ENCODE measurements around the gene EVL.

EVL gene

DNA sequence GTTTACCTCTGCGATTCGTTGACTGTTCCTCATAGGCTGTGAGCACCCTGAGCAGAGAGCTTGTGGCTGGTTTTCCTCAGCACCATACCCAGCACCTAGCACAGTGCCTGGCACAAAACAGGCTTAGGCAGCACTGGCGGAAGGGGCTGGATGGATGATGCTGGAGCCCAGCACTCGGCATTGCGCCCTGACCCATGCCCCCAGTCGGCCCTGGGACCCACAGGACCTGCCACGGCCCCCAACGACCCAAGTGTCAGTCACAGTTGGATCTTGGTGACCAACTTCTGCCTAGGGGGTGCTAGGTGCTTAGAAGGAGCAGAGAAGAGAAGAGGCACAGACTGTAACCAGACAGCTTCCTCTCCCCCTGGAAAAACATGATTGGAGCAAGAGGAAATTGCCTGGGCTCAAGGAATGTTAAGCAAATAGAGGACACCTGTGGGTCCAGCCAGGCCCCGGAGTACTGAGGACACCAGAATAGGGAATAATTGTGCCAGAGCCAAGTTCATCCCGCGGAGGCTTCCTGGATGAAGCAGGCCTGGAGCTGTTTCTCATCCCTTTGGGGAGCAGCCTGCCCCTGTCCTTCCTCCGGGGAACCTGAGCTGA is 62.7 kb downstream of the EVL start:
- no peak for DNase-seq

DNA sequence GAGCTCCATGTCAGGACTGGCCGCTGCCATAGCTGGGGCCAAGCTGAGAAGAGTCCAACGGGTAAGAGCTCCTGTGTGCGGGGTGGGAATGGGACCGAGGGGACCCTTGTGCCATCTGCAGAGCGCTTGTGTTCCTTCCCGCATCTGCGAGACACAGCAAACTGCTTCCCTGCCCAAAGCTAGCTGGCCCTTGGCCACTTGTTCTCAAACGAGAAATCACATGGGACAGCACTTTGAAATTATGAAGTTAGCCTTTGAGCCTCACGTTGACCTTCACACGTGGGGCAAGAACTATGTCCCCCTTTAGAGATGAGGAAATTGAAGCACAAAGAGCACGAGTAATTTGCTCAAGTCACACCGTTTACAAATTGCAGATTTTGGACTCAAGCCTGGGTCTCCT is 63.5 kb downstream of the EVL start:
- DNase-seq: no peak

DNA sequence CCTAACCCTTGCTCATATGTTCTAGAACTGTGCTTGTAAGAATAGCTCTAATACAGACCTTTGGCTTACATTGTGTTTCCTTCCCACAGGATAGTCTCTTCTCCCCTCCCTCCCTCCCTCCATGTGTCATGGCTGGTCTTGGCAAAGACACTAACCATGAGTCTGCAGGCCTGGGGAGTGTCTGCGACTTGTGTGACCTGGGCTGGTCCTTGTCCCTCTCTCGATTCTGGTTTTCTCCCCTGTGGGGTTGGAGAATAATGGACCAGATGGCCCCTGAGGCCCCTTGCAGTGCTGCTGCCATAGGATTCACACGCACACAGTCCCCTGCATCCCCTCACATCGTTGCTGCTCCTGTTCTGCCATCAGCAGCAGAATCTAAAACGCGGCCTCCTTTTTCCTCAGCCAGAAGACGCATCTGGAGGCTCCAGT is 64.0 kb downstream of the EVL start:
- no peak for DNase-seq

DNA sequence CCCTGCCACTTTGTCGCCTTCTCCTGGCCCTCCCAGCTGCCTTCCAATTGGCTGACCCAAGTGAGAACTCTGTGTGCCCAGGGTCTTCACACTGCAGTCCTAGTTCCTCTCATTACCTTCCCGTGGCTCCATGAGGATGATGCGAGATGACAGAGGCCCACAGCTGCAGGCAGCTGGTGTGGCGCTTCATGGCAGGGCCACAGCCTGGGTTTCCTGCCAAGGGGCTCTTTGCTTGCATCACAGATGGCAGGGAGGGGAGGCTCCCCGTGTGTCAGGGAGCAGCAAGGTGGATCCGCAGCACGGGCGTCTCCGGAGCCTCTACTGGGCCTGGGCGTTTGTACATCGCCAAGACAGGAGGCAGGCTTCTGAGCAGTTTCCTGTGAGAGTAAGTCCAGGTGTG is 65.3 kb downstream of the EVL start:
- DNase-seq: no peak

DNA sequence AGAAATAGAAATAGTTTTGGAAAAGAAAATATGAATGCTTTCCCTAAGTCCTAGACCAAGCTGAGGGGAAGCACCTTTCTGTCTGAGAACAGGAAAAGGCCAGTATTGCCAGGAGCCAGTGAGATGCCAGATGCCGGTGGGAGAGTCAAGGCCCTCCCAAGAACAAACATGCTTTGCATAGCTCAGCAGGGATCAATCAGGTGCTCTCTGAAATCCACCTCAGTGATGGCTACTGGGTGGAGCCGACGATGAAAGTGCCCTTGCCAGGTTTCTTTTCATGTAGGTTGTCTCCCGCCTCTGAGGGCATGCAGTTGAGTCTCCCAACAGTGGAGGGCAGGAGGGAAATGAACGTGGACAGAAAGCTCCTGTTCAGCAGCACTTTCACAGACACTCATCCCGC is 66.0 kb downstream of the EVL start:
- DNase-seq: peak in 1 of 51 donors; percentile 34

DNA sequence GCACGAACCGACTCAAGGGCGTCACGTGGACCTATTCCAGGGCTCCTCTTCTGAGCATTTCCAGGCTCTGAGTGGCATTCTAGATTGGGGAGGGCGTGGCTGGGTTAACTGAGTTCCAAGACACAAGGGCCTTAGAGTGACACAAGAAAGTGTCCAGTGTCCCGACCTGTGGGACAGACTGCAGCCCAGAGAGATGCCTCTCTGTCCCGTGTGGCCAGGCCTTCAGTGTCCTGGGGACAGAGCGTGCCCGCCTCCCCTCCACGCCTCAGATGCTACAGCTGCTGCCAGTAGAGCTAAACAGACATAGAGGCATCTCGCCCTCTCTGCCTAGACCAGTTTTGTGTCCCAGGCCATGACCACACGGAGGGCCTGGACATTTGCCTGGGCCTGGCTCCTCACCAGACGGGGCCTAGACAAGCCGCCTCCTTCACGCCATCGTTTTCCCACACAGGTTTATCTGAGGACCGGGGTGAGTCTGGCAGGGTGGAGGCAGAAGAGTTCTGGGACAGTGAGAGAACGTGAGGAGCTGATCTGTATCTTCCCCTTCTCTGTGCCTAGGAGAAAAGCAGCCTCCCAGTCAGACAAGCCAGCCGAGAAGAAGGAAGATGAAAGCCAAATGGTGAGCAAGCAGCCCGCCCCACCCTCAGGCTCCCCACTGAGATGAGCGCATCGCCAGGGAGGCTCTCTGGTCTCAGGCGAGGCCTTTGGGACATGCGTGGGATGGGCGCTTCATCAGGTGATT is 67.1 kb downstream of the EVL start:
- DNase-seq: peak in 1 of 51 donors; percentile 42

DNA sequence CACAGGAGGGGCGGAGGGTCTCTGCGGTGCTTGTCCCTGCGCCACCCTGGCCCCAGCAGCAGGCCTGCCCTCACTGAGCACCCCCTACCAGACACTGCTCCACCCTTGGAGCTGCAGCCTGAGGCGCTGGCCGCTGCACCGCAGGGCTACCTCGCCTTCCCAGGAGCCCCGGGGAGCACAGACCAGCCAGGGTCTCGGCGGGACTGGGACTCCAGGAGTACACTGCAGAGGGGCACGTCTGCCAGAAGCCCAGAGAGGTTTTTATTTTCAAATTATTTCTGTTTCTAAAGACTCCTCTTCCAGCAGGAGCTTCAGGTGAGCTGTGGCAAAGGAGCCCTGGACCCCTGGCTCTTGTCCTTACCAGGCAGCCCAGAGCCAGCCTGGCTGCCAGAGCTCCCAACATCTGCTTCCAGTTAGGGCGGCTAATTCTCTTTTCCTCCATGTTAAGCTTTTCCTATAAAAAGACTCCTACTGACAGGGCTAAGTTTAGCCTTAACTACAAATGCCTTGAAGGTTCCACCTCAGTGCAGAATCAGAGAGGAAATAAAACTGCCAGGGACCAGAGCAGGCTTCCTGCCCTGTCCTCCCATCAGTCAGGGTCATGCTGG is 67.8 kb downstream of the EVL start:
- DNase-seq: no peak

DNA sequence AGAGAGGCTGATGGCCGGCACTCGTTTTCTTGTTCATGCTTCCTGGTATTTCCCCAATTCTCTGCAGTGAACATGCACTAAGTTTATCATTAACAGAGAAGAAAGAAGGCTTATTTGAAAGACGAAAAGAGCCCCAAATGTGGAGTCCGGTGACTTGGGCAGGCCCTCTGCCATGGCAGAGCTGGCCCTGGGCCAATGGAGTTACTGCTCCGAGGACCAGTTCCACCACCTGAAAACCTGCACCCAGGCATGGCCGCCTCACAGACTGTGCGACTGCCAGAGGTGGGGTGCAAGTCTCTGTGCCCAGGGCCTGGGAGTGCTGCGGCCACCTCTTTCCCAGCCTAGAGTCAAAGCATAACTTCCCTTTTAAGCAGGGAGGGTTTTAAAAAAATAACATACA is 69.4 kb downstream of the EVL start:
- DNase-seq: no peak

DNA sequence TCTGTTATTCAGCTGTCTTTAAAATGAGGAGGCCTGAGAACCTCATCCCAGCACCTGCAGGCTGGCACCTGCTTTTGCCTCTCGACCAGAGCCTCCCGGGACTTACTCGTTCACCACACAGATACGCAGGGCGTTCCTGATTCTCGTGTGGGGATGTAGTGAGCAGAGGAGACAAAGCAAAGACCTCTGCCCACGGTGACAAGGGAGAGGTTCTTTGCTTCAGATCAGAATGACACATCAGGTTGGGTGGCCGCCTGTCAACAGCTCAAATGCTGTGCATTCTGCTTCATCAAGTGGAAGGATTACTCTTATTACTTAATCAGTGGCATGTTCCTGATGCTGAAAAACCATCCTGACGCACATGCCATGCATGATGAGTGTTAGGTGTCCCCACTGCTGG is 69.9 kb downstream of the EVL start:
- DNase-seq: no peak

DNA sequence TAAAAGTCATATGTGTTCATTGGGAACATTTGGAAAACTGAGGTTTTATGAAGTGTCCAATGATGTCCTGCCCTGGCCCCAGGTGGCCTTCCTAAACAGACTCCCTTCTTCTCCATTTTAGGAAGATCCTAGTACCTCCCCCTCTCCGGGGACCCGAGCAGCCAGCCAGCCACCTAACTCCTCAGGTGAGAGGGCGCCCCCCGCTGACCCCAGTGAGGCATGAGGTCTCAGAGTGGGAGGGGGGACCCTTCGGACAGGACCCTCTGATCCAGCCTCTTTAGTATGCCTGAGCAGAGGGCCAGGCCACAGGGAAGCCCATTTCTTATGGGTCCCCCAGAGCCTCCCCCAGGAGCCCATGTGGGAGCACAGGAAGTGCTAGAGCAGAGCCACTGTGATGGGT is 70.6 kb downstream of the EVL start:
- DNase-seq: no peak

DNA sequence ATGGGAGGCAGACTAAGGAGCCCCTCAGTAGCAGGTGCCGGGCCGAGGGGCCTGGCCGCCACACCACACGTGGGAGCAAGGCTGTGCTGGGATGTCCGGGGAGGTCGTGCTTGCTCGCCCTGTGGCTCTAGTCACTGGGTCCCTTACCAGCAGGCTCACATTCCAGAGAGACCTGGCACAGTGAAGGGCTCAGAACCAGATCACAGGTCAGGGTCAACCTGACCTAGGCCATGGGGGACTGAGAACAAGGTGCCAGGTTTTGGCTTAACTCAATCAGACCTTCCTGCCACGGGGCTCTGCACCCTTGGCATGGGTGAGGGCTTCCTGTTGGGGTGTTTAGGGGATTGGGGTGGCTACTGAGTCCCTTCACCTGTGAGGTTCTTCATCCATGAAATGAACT is 72.0 kb downstream of the EVL start:
- no peak for DNase-seq

DNA sequence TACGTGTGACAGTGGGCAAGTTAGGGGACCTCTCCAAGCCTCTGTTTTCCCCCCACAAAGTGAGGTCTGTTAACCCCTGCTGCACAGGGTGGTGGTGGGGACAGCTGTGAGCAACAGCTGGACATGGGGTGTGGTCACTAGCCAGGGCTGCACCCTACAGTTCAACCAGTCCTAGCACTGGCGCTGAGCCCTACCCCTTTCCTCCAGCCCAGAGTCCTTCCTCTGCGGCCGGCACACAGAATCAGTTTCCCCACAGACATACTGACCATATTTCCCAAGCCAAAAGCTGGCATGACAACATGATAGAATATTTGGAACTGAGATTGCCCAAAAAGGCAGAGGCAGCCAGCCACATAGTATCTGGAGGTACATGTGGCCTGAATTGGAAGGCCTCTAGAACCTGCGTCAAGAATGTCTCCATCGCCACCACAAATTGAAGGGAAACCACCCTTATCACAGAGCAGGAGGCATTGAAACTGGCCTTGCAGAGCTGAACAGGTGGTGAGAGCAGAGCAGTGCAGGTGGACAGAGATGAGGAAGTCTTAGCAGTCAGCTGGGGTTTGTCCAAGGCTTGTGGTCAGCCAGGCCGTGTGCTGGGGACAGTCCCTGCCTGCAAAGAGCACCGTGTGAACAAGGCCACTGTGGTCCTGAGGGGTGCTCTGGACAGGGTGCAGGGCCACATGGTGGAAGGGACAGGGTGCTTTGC is 73.0 kb downstream of the EVL start:
- DNase-seq: no peak

DNA sequence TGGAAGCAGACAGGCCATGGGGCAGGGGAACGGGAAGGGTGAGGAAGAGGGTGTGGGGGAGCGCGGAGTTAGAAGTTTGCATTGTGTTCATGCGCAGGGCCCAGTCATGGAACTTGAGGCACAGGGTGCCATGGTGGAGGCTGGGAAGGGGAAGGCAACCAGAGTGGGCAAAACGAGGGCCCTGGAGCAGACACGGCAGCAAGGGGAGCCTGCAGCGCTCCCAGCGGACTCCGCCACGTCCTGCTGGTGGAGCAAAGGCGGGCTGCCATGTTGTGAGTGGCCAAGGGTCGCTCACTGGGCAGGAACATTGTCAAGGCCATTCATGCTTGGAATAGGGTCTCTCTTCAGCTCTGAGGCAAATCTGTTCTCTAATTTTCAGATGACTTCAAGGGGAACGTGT is 73.7 kb downstream of the EVL start:
- DNase-seq: no peak

DNA sequence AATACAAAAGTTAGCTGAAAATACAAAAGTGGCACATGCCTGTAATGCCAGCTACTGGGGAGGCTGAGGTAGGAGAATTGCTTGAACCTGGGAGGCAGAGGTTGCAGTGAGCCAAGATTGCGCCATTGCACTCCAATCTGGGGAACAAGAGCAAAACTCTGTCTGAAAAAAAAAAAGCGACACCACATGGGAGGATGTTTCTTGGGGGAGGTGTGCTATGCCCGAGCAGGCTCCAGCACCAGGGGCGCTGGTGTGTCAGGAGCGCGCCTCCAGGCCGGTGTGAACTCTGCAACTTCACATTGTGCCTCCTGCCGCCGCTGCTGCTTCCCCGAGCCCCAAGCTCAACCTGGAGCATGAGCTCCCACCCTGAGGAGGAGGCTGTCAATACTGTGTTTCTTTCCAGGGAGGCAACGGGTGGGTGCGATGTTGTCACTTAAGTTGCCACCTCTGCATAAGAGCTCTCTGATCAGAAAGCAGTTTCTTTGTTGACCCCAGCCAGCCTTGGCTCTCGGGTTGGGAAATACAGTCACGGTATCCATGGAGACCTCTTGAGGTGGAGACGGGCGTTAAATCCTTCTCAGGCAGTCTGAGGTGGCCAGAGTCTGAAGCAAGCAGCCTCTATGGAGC is 75.3 kb downstream of the EVL start:
- peak in 3 of 51 donors; percentile 24 to 34 (median 28) for DNase-seq

DNA sequence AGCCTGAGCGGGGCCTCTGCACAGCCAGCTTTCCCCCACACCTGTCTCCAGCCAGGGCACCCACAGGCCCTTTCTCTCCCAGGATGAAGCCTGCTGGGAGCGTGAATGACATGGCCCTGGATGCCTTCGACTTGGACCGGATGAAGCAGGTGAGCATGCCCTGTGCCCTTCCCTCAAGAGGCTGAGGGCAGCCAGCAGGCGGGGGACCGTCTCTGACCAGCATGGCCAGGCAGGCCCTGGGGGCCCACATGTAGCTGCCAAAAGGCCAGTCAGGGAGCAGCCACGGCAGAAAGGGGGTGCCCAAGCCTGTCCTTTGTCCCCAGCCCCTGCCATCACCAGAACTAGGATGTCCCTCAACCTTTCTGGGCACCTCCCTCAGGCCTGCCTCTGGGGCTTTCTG is 75.9 kb downstream of the EVL start:
- DNase-seq: no peak

DNA sequence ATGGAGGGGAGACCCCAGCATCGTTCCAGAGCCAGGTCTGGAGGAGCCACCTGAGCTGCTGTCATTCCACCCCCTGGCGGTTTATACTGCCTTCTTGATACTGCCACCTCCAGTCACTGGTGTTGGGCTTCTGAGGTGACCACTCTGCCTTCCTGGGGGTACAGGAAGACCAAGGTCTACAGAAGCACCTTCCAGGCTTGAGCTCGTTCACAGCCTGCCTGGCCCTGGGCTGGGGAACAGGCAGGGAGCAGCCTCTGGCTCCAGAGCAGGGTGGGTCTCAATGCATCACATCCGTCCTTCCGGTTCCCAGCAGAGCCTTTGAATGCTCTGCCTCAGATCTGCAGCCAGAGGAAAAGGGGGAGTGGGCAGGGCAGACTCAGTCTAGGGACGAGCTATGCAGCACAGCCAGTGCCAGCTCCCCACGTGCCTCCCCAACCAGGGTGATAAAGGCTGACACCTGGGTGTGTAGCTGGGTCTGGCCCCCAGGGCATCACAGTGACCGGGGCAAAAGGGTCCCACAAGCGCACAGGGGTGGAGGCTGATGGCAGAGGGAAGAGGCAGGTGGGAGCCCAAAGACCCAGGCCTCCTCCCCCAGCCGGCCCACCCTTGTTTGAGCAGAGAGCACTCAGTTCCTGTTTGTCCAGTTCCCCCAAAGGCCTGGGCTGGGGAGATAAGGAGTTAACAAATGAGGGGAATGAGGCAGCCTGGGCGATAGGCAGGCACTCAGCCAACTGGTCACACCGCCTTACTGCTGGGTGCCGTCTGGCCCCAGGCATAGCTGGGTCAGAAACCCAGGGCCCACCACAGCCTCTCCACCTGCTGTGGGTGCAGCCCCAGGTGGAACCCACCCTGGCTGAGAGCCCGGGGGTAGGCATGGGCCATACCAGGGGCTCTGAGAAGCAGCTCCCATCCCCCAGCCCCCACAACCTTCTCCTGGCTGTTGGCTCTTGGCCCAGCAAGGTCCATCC is 77.1 kb downstream of the EVL start:
- DNase-seq: no peak

DNA sequence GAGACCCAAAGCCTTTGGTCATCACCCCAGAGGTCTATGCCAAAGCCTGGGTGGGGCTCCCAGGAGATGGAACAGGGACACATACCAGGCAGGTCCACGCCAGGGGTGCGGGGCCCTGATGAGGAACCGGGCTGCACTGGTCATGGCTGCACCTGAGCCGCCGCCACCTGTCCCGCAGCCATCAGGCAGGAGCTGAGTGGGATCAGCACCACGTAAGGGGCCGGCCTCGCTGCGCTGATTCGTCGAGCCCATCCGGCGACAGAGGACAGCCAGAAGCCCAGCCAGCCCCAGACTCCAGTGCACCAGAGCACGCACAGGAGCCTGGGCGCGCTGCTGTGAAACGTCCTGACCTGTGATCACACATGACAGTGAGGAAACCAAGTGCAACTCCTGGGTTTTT is 78.3 kb downstream of the EVL start:
- no peak for DNase-seq

DNA sequence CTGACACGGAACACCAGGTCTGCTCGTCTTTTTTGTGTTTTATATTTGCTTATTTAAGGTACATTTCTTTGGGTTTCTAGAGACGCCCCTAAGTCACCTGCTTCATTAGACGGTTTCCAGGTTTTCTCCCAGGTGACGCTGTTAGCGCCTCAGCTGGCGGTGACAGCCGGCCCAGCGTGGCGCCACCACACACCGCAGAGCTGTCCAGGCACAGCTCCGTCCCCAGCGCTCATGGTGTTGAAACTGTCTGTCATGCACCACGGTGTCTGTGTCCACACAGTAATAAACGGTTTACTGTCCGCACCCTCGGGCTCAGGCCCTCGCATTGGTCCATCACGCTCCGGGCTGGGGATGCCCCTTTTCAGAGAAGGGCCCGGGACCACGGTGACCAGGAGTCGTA is 78.7 kb downstream of the EVL start:
- no peak for DNase-seq

DNA sequence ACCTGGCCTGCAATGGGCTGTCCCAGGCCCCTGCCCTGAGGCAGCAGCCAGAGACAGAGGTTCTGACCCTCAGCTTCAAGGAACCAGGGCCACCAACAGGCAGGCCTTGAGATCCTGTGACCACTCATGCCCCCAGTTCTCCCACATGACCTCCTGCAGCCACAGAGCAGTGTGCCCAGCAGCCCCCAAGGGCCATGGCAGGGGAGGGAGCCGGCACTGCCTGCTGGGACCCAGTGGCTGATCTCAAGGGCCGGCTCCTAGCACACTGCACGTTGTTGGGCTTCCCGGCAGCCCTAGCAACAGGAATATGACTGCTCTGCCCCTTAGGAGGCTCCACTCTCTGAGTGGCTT is 79.4 kb downstream of the EVL start:
- no peak for DNase-seq

DNA sequence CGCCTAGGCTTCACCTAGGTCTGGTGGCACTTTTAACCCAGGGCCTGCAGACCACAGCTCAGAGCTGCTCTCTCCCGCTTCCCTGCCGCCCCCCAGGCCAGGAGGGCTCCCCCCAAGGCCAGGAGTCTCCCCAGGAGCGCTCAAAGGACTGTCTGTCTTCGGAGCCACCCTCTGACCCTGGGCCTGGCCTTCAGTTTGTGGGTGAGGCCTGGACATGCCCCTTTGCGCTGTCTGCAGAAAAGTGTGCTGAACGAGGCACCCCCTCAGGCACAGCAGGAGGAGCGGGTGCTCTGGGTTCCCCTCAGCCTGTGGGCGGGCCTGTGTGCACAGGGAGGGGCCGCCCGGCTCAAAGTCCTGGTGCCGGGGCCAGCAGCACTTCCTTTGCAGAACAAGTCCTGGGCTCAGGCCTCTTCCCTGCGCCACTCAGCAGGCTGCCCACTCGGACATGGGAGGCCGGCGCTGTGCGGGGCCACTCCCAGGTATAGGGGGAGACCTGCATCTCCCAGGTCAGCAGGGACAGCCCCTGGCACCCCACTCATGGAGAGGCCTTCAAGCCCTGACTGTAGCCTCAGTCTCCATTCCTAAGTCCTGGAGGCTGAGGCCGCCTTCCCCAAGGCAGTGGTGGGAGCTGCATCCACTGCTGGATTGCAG is 79.9 kb downstream of the EVL start:
- no peak for DNase-seq

Measured in hypothalamus (tissue), 51 donors.